ENCODE results near the gene ART4. TPM values are rescaled to one million over a fixed set of nuclear protein-coding genes. Genes with fewer than 3 reads are reported as not detected.

Gene ART4
- total RNA-seq, 4 donors from 2014 or later = 0.16 to 0.68 TPM; not detected in 2

- Histone ChIP-seq H3K9me3 (no peaks in the 10 kb centered on the region), H3K4me3 (no peak overlapping the region), H3K27me3 (no peaks in the 10 kb centered on the region), H3K4me1 (no peaks in the 10 kb centered on the region), H3K36me3 (no peaks in the 10 kb centered on the region), H3K27ac (no peak overlapping the region)
- TF ChIP-seq CTCF (IDR thresholded peaks at IDR 0.05) (no peak), POLR2A (IDR thresholded peaks at IDR 0.05) (no peak), EP300 (IDR thresholded peaks at IDR 0.05; ENCODE audit: low read depth) (no peak), POLR2AphosphoS5 (IDR thresholded peaks at IDR 0.05) (no peak)
- in situ Hi-C loops (cut with MboI; ENCODE audit: low pct_ligation_motif_present in 1 of 4, low pct_unique_long_range_greater_than_20kb in 1 of 4, low sequenced_read_pairs in 3 of 4) (no loop called here), intact Hi-C loops (cut with DNase I; ENCODE audit: low total_unique reads) (no loop called here)
- no peak for DNase-seq
- WGBS, 2 donors (ENCODE audit: low coverage in 1 of 2) = 68 to 73% methylated on average over 3 of the region's 3 CpGs
Measured at GRCh38 chr12:14874882-14875281, 31.6 kb upstream of the ART4 start.

DNA sequence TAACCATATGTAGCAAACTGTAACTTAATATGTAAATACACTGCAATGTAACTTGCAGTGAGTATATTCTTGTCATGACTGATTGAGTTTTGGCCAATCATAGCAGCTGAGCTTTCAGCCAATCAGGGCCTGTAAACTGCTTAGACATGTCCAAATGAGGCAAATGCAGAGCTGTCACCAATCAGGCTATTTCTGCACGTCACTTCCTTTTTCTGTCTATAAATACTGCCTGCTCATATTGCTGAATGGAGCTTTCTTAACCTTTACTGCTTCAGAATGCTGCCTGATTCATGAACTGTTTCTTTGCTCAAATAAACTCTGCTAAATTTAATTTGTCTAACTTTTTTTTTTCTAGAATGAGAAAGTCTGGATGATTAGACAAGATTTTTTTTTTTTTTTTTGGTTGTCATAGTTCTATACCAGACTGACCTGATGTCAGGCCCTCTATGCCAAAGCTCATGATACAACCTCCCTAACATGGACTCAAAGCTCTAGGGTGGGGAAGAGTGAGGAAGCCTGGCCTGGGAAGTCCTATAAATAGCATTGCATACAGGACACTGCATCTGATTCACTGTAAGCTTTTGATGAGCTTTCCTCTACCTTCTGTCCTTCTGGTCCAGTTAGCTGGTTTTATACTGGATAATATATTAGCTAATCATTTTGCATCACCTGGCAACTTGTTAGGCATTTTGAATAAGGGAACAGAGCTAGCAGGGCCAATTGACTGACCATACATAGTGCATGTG is 30.3 kb upstream of the ART4 start:
- TF ChIP-seq EP300 (IDR thresholded peaks at IDR 0.05; ENCODE audit: low read depth) (no peak), POLR2A (IDR thresholded peaks at IDR 0.05) (no peak), CTCF (IDR thresholded peaks at IDR 0.05) (no peak), POLR2AphosphoS5 (IDR thresholded peaks at IDR 0.05) (no peak)
- no peak for DNase-seq
- no peak overlapping the region for H3K4me3 ChIP-seq
- no peaks in the 10 kb centered on the region for H3K9me3 ChIP-seq
- no peaks in the 10 kb centered on the region for H3K36me3 ChIP-seq
- no peaks in the 10 kb centered on the region for H3K27me3 ChIP-seq
- H3K4me1 ChIP-seq = no peaks in the 10 kb centered on the region
- intact Hi-C loops (cut with DNase I; ENCODE audit: low total_unique reads) (no loop called here), in situ Hi-C loops (cut with MboI; ENCODE audit: low pct_ligation_motif_present in 1 of 4, low pct_unique_long_range_greater_than_20kb in 1 of 4, low sequenced_read_pairs in 3 of 4) (no loop called here)
- no peak overlapping the region for H3K27ac ChIP-seq
- WGBS, 2 donors (ENCODE audit: low coverage in 1 of 2) = 22 to 53% methylated on average over 1 of the region's 1 CpG

DNA sequence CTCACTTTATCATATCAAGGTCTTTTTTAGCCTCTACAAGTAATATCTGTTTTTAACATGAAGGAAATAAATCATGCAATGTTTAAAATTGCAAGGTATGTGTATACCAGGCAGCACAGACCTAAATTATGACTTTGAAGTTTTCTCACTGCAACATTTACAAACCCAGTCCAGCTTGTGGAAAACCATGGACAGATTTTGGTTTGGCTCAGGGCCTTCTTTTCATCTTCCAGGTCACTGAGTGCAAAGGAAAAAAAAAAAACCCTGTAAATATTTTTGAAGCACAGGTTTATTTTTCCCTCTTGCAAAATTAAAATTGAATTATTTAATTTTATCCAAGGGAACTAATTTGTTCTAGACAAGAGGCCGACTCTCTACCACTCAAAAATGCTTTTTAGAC is 28.6 kb upstream of the ART4 start:
- H3K36me3 ChIP-seq = no peaks in the 10 kb centered on the region
- WGBS, 2 donors (ENCODE audit: low coverage in 1 of 2) = 77 to 88% methylated on average over 1 of the region's 1 CpG
- H3K27me3 ChIP-seq = no peaks in the 10 kb centered on the region
- in situ Hi-C loops (cut with MboI; ENCODE audit: low pct_ligation_motif_present in 1 of 4, low pct_unique_long_range_greater_than_20kb in 1 of 4, low sequenced_read_pairs in 3 of 4) = no loop called here
- no peaks in the 10 kb centered on the region for H3K4me1 ChIP-seq
- no peak for TF ChIP-seq POLR2AphosphoS5 (IDR thresholded peaks at IDR 0.05)
- TF ChIP-seq POLR2A (IDR thresholded peaks at IDR 0.05) = no peak
- no peak for TF ChIP-seq EP300 (IDR thresholded peaks at IDR 0.05; ENCODE audit: low read depth)
- TF ChIP-seq CTCF (IDR thresholded peaks at IDR 0.05) = no peak
- DNase-seq = no peak
- no peaks in the 10 kb centered on the region for H3K9me3 ChIP-seq
- no peak overlapping the region for H3K4me3 ChIP-seq
- intact Hi-C loops (cut with DNase I; ENCODE audit: low total_unique reads) = no loop called here
- H3K27ac ChIP-seq = no peak overlapping the region

- Histone ChIP-seq H3K27ac (no peak overlapping the region), H3K4me3 (no peak overlapping the region), H3K9me3 (no peaks in the 10 kb centered on the region), H3K36me3 (no peaks in the 10 kb centered on the region), H3K27me3 (no peaks in the 10 kb centered on the region), H3K4me1 (no peaks in the 10 kb centered on the region)
- in situ Hi-C loops (cut with MboI; ENCODE audit: low pct_ligation_motif_present in 1 of 4, low pct_unique_long_range_greater_than_20kb in 1 of 4, low sequenced_read_pairs in 3 of 4) (no loop called here), intact Hi-C loops (cut with DNase I; ENCODE audit: low total_unique reads) (no loop called here)
- WGBS, 2 donors (ENCODE audit: low coverage in 1 of 2) = 80 to 84% methylated on average over 1 of the region's 1 CpG
- TF ChIP-seq POLR2AphosphoS5 (IDR thresholded peaks at IDR 0.05) = no peak
- no peak for TF ChIP-seq POLR2A (IDR thresholded peaks at IDR 0.05)
- TF ChIP-seq CTCF (IDR thresholded peaks at IDR 0.05) = no peak
- TF ChIP-seq EP300 (IDR thresholded peaks at IDR 0.05; ENCODE audit: low read depth) = no peak
- no peak for DNase-seq
Measured at GRCh38 chr12:14871247-14871646, 27.9 kb upstream of the ART4 start.
